HEK293T (cell line): Measurements from ENCODE around the gene TMEM269.

ENCODE experiments used
- CTCF ChIA-PET: fragments of 350-600 bp; formaldehyde crosslinking; extraction: SDS; loops from one replicate; lab custom pipeline; 2021; ENCODE audit warnings: antibody characterized with exemption, inconsistent platforms; lab: Yijun Ruan, JAX
- POLR2A ChIA-PET: fragments of 350-600 bp; formaldehyde crosslinking; extraction: SDS; loops from one replicate; lab custom pipeline; 2020; ENCODE audit warnings: antibody characterized with exemption, inconsistent platforms; lab: Yijun Ruan, JAX
- DNase-seq: peaks from one replicate; pipeline ENCODE4 v3.0.0; 2012; ENCODE audit warnings: mixed read lengths; ENCODE audit errors: extremely low spot score
- ARNT ChIP-seq: fragments of 450-650 bp; IDR thresholded peaks from 2 replicates; pipeline ENCODE4 v1.6.1; 2017; ENCODE audit warnings: mild to moderate bottlenecking
- BHLHE40 ChIP-seq: fragments of 450-650 bp; IDR thresholded peaks from 2 replicates; pipeline ENCODE4 v1.6.1; 2016; ENCODE audit warnings: mild to moderate bottlenecking, moderate library complexity, borderline replicate concordance
- CTBP1 ChIP-seq: fragments of 450-650 bp; IDR thresholded peaks from 2 replicates; pipeline ENCODE4 v1.6.1; 2016; ENCODE audit warnings: borderline replicate concordance
- ELF4 ChIP-seq: fragments of 450-650 bp; IDR thresholded peaks from 2 replicates; pipeline ENCODE4 v1.6.1; 2017; ENCODE audit warnings: antibody characterized with exemption
- FOXA1 ChIP-seq: fragments of 450-650 bp; IDR thresholded peaks from 2 replicates; pipeline ENCODE4 v1.6.1; 2016; ENCODE audit warnings: mild to moderate bottlenecking
- FOXK2 ChIP-seq: fragments of 450-650 bp; IDR thresholded peaks from 2 replicates; pipeline ENCODE4 v1.6.1; 2016; ENCODE audit warnings: mild to moderate bottlenecking
- FOXM1 ChIP-seq: fragments of 450-650 bp; IDR thresholded peaks from 2 replicates; pipeline ENCODE4 v1.6.1; 2017; ENCODE audit warnings: mild to moderate bottlenecking, borderline replicate concordance
- HDGF ChIP-seq: fragments of 450-650 bp; IDR thresholded peaks from 2 replicates; pipeline ENCODE4 v1.6.1; 2017; ENCODE audit warnings: antibody characterized with exemption, borderline replicate concordance
- L3MBTL2 ChIP-seq: fragments of 450-650 bp; conservative IDR thresholded peaks from 2 replicates; pipeline ENCODE4 v1.6.1; 2016; ENCODE audit warnings: mild to moderate bottlenecking
- LEF1 ChIP-seq: fragments of 450-650 bp; IDR thresholded peaks from 2 replicates; pipeline ENCODE4 v1.6.1; 2017; ENCODE audit warnings: mild to moderate bottlenecking, borderline replicate concordance
- NFRKB ChIP-seq: fragments of 450-650 bp; IDR thresholded peaks from 2 replicates; pipeline ENCODE4 v1.6.1; 2016; ENCODE audit warnings: mild to moderate bottlenecking, moderate library complexity
- PKNOX1 ChIP-seq: fragments of 450-650 bp; IDR thresholded peaks from 2 replicates; pipeline ENCODE4 v1.6.1; 2016
- SP1 ChIP-seq: fragments of 450-650 bp; IDR thresholded peaks from 2 replicates; pipeline ENCODE4 v1.6.1; 2017
- SUZ12 ChIP-seq: fragments of 450-650 bp; IDR thresholded peaks from 2 replicates; pipeline ENCODE4 v1.6.1; 2016; ENCODE audit warnings: mild to moderate bottlenecking
- TARDBP ChIP-seq: fragments of 450-650 bp; IDR thresholded peaks from 2 replicates; pipeline ENCODE4 v1.6.1; 2016
- ZNF384 ChIP-seq: fragments of 450-650 bp; IDR thresholded peaks from 2 replicates; pipeline ENCODE4 v1.6.1; 2016

TMEM269 gene, protein sequence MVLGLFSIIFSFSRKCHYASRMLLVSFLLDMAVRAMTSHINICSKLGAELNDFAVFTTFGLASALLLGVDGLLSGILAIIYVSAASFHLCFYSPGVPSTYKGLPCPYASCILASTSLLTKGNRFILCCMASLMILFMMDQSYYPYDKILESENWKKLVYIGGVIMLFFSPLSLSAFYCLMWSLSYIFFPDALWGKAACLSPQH

DNA sequence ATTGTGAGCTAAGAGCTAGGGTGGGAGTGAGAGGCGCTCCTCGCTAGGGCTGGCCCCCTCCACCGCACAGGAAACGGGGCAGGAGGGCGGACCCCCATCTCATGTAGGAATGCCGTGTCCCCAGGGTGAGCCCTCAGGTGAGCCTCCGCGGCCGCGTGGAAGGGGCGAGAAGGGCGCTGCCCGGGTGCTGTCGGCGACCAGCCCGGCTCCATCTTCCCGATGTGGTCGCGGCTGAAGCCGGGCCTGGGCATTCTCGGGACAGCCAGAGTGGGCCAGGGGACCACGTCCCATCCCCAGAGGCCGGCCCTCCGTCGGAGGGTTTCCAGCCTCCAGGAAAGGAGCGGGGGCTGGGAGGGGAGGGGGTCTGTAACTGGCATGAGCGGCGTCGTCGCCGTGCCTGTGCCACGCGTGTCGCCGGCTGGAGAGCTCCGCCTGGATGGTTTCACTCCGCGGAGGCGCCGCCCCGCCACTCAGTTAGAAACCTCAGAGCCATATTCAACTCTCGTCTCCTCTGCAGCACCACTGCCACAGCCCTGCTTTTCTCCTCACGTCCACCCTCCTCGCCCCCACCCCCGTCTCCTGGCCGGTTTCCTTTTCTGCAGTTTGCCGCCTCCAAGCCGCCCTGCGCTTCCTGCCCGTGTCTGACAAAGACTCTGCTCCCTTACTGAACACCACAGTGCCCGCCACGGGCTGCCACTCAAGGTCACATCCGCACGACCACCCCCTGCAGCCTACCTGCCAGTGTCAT lies at the start of gene TMEM269:
Gene TMEM269, plus strand, starts transcription at position 46 of the 748 bp plus-strand sequence. CDS start 4,903 bp downstream, outside the sequence.
- no peak for TF ChIP-seq FOXM1
- no peak for TF ChIP-seq FOXK2
- TF ChIP-seq SP1: no peak
- no peak for TF ChIP-seq FOXA1
- no peak for TF ChIP-seq LEF1
- no peak for DNase-seq
- POLR2A ChIA-PET: no interaction called here
- CTCF ChIA-PET: no interaction called here

DNA sequence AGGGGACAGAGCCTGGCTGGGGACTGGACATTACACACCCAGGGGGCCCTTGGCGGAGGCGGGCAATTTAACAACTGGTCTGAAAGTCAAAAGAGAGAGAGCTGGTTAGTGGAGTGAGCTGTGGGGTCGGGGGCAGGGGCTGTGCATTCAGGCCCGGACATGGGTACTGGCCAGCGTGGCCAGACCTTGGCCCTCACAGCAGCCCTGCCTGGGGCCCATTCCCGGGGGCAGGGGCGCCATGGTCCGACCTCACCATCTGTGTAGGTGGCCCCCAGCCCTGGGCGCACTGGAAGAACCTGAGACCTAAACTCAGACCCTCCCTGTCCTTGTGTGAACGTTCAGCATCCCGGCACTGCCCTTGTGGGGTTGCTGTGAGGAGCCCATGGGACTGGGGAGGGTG lies 49.7 kb upstream of the TMEM269 start:
- ChIA-PET CTCF (no interaction called here), POLR2A (no interaction called here)
- no peak for DNase-seq
- TF ChIP-seq SP1 (no peak), LEF1 (no peak), FOXM1 (no peak), NFRKB (no peak), ARNT (no peak), BHLHE40 (no peak), ELF4 (no peak)

GRCh38 chr1:42735477-42736105 lies 49.2 kb upstream of the TMEM269 start:
- POLR2A ChIA-PET: no interaction called here
- DNase-seq: no peak
- CTCF ChIA-PET: interaction anchor here (0.6 kb wide), 1 partner anchor 217 kb away, joined by 3 read pairs; no protein-coding TSS in a partner anchor

DNA sequence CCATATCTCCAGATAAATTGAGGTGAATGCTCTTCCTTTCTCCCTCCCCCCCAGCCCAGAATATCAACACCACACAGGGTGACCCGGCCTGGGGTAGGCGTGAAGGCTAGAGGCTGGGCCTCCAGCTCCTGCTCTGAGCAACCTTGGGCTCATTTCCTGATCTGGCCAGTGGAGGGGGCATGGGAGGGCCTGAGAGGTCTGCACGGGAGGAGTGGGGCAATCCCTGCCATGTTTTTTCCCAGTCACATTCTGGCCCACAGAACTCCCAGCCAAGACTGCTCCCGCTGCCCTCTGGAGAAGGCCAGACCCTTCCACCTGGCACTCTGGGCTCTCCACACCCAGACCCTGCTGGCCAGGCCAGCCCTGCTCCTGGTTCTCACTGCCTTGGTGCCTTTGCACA lies 48.6 kb upstream of the TMEM269 start:
- DNase-seq: peak; percentile 58
- TF ChIP-seq L3MBTL2 (no peak), ZNF384 (no peak)
- POLR2A ChIA-PET: no interaction called here
- CTCF ChIA-PET: no interaction called here

More at GRCh38 chr1:42735477-42736105, 49.2 kb upstream of the TMEM269 start:
- TF ChIP-seq LEF1 (no peak), L3MBTL2 (no peak), BHLHE40 (no peak), FOXM1 (no peak), FOXK2 (no peak), FOXA1 (no peak), NFRKB (no peak), SP1 (no peak), HDGF (no peak), ZNF384 (no peak), TARDBP (no peak), ELF4 (no peak), SUZ12 (no peak), CTBP1 (no peak), PKNOX1 (no peak), ARNT (no peak)

DNA sequence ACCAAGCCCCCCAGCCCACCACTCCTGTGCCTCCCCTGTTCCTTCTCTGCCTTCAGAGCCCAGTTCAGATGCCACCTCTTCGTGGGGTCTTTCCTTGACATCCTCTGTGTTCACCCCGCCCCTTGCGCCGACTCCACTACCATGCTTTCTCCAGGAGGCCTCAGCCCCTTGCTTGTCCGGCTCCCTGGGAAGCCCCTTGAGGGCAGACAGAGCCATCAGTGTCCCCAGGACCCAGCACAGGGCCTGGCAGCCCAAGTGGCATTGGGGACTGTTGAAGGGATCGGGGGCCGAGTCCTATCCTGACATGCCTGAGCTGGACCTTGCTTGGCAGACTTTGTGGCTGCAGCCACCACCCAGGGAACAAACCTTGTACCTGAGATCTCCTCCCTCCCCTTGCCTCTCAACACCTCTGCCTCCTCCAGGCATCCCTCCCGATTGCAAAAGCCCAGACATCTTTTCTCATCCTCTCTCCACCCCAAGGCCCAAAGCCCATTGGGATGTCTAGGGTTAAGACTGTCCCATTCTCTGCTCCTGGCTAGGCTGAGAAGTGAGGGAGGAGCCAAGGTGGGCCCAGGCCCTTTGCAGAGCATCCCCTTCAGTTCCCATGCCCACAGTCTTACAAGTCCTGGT lies 48.1 kb upstream of the TMEM269 start:
- TF ChIP-seq SUZ12 (no peak), HDGF (no peak), ELF4 (no peak), LEF1 (no peak), ZNF384 (no peak), FOXA1 (no peak), NFRKB (no peak), FOXK2 (no peak)
- CTCF ChIA-PET: no interaction called here

GRCh38 chr1:42737257-42737656 lies 47.5 kb upstream of the TMEM269 start:
- CTCF ChIA-PET: no interaction called here
- POLR2A ChIA-PET: no interaction called here
- DNase-seq: no peak
- TF ChIP-seq ZNF384 (no peak), FOXA1 (no peak), CTBP1 (no peak), TARDBP (no peak), PKNOX1 (no peak), NFRKB (no peak), LEF1 (no peak), FOXM1 (no peak), ARNT (no peak), SP1 (no peak), SUZ12 (no peak), L3MBTL2 (no peak), HDGF (no peak), FOXK2 (no peak), BHLHE40 (no peak), ELF4 (no peak)

More for the DNA sequence above, 48.1 kb upstream of the TMEM269 start:
- POLR2A ChIA-PET: no interaction called here
- no peak for DNase-seq
